Cardiac septum (tissue), 1 donor: ENCODE data around the gene CDIPT. TPM values are rescaled to one million over a fixed set of nuclear protein-coding genes. Genes with fewer than 3 reads are reported as not detected.

Experiments
- total RNA-seq: library from RNA; stranded (reverse); fragmentation: NEBNext Ultra II Directional; extraction: Animal tissue kit (Norgen Biotek cat#: 25700); gene quantifications from one replicate; pipeline ENCODE4 v1.2.1, GENCODE V29; 2021
- donor health status: DM: no; HTN: no; CAD: no.

The CDIPT gene
- total RNA-seq, 1 donor from 2014 or later: 73.8 TPM

Other genes starting within 250 kb of the CDIPT start
- gene SPN, start 200.0 kb downstream of the CDIPT start, total RNA-seq: 3.1 TPM
- gene QPRT, start 184.0 kb downstream of the CDIPT start, total RNA-seq: 6.7 TPM
- gene C16orf54, start 117.2 kb downstream of the CDIPT start, total RNA-seq: 0.94 TPM
- not detected for gene ZG16, start 85.0 kb downstream of the CDIPT start, total RNA-seq
- 21.8 TPM for gene KIF22, start 72.5 kb downstream of the CDIPT start, total RNA-seq
- gene MAZ, start 56.7 kb downstream of the CDIPT start, total RNA-seq: 72.4 TPM
- gene PRRT2, start 51.0 kb downstream of the CDIPT start, total RNA-seq: 2.1 TPM
- gene PAGR1, start 47.1 kb downstream of the CDIPT start, total RNA-seq: 15.6 TPM
- 60.2 TPM for gene MVP, start 42.8 kb downstream of the CDIPT start, total RNA-seq
- 1.2 TPM for gene SEZ6L2, start 36.3 kb upstream of the CDIPT start, total RNA-seq
- 0.38 TPM for gene ASPHD1, start 37.3 kb upstream of the CDIPT start, total RNA-seq
- gene KCTD13, start 63.0 kb upstream of the CDIPT start, total RNA-seq: 10.7 TPM
- gene TMEM219, start 98.9 kb upstream of the CDIPT start, total RNA-seq: 66.4 TPM
- gene TAOK2, start 110.6 kb upstream of the CDIPT start, total RNA-seq: 38.9 TPM
- 17.4 TPM for gene HIRIP3, start 132.4 kb upstream of the CDIPT start, total RNA-seq
- 36.8 TPM for gene INO80E, start 133.0 kb upstream of the CDIPT start, total RNA-seq
- 0.38 TPM for gene DOC2A, start 147.8 kb upstream of the CDIPT start, total RNA-seq
- gene C16orf92, start 160.0 kb upstream of the CDIPT start, total RNA-seq: not detected
- gene TLCD3B, start 168.0 kb upstream of the CDIPT start, total RNA-seq: not detected
- gene ALDOA, start 202.5 kb upstream of the CDIPT start, total RNA-seq: 3,068 TPM
- gene PPP4C, start 212.8 kb upstream of the CDIPT start, total RNA-seq: 44.1 TPM
- gene TBX6, start 228.7 kb upstream of the CDIPT start, total RNA-seq: 0.57 TPM
- gene YPEL3, start 233.0 kb upstream of the CDIPT start, total RNA-seq: 43.2 TPM